Stimulated activated naive CD8-positive, alpha-beta T cell treated with anti-CD3 and anti-CD28 coated beads, Interleukin-15, Interleukin-2, amounts not matched to agents 100 ng/mL and 50 ng/mL, for 24 hours (primary cell): ENCODE results near the gene MYOD1.

ENCODE experiments used
- H3K27ac Mint-ChIP-seq: one replicate; pipeline ENCODE4 v1.8.0; 2021; ENCODE audit warnings: mild to moderate bottlenecking, mixed read lengths
- H3K27me3 Mint-ChIP-seq: one replicate; pipeline ENCODE4 v1.8.0; 2021; ENCODE audit warnings: mixed read lengths
- H3K36me3 Mint-ChIP-seq: one replicate; pipeline ENCODE4 v1.8.0; 2021; ENCODE audit warnings: low read depth, mixed read lengths
- H3K4me1 Mint-ChIP-seq: one replicate; pipeline ENCODE4 v1.8.0; 2021; ENCODE audit warnings: low read depth, mixed read lengths
- H3K4me3 Mint-ChIP-seq: one replicate; pipeline ENCODE4 v1.8.0; 2021; ENCODE audit warnings: mild to moderate bottlenecking, mixed read lengths
- H3K9me3 Mint-ChIP-seq: one replicate; pipeline ENCODE4 v1.8.0; 2021; ENCODE audit warnings: mixed read lengths

MYOD1 gene

DNA sequence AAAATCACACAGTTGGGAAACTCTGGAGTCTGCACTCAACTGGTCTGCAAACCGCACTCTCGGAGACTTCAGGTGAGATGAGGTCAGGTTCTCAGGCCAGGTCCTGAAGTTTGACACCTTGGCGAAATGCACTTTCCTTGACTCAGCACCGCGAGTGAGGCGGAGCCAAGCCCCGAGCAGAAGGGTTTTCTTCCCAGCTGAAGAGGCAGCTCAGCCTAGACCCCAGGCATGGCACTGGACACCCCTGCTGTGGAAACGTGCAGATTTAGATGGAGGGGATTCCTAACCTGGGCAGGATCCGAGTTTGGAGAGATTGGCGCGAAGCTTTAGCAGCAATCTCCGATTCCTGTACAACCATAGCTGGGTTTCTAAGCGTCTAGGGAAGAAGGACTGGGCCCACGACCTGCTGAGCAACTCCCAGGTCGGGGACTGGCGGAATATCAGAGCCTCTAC is 835 bp upstream of the MYOD1 start:
- no peak overlapping the region for H3K27ac Mint-ChIP-seq
- H3K36me3 Mint-ChIP-seq: no peaks in the 10 kb centered on the region
- H3K27me3 Mint-ChIP-seq: peaks cover 30% of the 10 kb centered on the region
- no peaks in the 10 kb centered on the region for H3K9me3 Mint-ChIP-seq
- no peak overlapping the region for H3K4me3 Mint-ChIP-seq
- H3K4me1 Mint-ChIP-seq: no peaks in the 10 kb centered on the region

DNA sequence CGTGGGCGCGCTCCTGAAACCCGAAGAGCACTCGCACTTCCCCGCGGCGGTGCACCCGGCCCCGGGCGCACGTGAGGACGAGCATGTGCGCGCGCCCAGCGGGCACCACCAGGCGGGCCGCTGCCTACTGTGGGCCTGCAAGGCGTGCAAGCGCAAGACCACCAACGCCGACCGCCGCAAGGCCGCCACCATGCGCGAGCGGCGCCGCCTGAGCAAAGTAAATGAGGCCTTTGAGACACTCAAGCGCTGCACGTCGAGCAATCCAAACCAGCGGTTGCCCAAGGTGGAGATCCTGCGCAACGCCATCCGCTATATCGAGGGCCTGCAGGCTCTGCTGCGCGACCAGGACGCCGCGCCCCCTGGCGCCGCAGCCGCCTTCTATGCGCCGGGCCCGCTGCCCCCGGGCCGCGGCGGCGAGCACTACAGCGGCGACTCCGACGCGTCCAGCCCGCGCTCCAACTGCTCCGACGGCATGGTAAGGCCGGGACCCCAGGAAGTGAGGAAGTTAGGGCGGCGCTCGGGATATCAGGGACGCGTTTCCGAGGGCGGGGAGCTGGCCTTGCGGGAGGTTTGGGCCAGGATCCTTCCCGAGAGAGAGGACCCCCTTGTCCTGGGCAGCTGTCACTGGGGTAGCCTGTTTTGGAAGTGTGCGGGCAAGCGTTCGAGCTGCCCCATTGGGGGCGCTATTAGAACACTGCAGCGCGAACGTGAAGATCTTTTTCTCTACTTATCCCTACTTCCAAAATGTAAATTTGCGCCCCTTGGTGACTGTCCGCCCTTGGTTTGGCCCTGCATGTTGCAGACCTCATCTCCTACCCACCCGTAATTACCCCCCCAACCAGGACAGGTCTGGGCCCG is 796 bp downstream of the MYOD1 start:
- Mint-ChIP-seq H3K36me3 (no peaks in the 10 kb centered on the region), H3K4me1 (no peaks in the 10 kb centered on the region), H3K4me3 (no peak overlapping the region), H3K9me3 (no peaks in the 10 kb centered on the region), H3K27me3 (peaks cover 36% of the 10 kb centered on the region), H3K27ac (no peak overlapping the region)

DNA sequence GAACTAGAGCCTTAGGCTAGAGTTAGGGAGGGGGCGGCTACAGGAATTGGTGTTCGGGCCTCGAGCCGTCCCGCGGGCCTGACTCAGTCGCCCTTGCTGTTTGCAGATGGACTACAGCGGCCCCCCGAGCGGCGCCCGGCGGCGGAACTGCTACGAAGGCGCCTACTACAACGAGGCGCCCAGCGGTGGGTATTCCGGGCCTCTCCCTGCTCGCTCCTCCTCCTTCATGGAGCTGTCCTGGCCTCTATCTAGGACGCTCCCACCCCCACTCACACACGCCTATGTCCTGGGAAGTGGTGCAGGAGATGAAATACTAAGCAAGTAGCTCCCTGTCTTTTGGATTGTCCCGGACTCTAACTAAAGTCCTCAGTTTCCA is 1.4 kb downstream of the MYOD1 start:
- H3K27ac Mint-ChIP-seq: no peak overlapping the region
- peaks cover 36% of the 10 kb centered on the region for H3K27me3 Mint-ChIP-seq
- no peaks in the 10 kb centered on the region for H3K9me3 Mint-ChIP-seq
- no peaks in the 10 kb centered on the region for H3K4me1 Mint-ChIP-seq
- H3K4me3 Mint-ChIP-seq: no peak overlapping the region
- H3K36me3 Mint-ChIP-seq: no peaks in the 10 kb centered on the region

DNA sequence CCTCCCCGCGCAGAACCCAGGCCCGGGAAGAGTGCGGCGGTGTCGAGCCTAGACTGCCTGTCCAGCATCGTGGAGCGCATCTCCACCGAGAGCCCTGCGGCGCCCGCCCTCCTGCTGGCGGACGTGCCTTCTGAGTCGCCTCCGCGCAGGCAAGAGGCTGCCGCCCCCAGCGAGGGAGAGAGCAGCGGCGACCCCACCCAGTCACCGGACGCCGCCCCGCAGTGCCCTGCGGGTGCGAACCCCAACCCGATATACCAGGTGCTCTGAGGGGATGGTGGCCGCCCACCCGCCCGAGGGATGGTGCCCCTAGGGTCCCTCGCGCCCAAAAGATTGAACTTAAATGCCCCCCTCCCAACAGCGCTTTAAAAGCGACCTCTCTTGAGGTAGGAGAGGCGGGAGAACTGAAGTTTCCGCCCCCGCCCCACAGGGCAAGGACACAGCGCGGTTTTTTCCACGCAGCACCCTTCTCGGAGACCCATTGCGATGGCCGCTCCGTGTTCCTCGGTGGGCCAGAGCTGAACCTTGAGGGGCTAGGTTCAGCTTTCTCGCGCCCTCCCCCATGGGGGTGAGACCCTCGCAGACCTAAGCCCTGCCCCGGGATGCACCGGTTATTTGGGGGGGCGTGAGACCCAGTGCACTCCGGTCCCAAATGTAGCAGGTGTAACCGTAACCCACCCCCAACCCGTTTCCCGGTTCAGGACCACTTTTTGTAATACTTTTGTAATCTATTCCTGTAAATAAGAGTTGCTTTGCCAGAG is 2.0 kb downstream of the MYOD1 start:
- no peak overlapping the region for H3K4me3 Mint-ChIP-seq
- no peaks in the 10 kb centered on the region for H3K36me3 Mint-ChIP-seq
- no peak overlapping the region for H3K27ac Mint-ChIP-seq
- H3K4me1 Mint-ChIP-seq: no peaks in the 10 kb centered on the region
- peaks cover 38% of the 10 kb centered on the region for H3K27me3 Mint-ChIP-seq
- no peaks in the 10 kb centered on the region for H3K9me3 Mint-ChIP-seq

DNA sequence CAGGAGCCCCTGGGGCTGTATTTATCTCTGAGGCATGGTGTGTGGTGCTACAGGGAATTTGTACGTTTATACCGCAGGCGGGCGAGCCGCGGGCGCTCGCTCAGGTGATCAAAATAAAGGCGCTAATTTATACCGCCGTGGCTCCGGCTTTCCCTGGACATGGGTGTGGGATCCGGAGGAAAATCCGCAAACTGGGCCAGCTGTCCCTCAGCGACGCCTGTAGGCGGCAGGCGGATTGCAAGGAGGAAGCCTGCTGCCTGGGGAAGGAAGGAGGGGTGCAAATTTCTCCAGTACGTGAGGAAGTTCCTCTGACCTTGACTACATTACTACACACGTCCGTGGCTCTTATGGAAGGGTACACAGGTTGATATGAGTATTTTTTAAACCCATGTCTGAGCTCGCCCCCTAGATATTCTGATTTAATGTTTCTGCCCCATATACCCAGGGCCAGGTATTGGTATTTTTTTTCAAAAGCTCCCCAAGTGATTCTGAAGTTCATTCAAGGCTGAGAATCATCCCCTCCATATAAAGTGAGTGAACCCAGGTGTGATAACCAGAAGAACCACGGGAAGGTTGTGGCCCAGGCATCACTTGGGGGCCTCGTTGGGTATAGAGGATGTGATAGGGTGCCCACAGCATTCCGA is 2.8 kb downstream of the MYOD1 start:
- Mint-ChIP-seq H3K27me3 (peaks cover 40% of the 10 kb centered on the region), H3K9me3 (no peaks in the 10 kb centered on the region)

DNA sequence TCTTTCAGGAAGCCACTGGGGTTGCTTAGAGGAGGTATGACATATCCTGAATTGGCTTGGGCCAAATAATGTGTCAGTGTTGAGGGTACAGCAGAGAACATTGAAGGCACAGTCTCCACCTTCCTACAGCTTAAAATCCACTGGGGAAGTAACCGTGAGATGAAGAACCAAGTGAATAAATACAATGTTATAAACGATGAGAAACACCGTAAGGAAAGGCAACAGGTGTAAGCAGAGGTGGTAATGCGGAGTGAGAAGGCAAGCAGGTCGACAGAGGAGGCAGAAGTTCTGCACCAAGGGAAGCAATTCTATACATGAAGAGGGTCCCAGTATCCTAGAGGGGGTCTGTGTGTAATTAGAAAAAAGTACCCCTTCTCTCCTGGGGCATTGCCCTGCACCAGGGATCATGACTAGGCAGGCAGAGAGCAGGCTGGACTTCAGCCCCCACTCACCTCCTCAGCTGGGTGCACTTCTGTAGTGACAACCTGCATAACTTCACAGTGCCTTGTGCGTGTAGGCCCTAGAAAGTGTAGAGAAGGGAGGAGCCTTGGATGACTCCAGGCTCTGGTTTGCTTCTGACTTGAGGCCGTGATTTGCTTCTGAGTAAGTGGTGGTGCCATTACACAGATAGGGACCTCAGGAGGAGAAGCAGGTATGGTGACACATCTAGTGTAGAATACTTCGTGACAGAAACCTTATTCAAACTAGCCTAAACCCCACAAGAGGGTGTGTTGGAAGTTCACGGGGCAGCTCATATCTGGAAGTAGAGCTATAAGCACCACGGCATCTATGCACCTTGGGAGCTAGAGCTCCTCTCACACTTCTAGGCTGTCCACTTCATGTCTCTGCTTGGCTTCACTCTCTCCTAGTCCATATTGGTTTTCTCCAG is 4.9 kb downstream of the MYOD1 start:
- Mint-ChIP-seq H3K4me1 (no peaks in the 10 kb centered on the region), H3K27me3 (peaks cover 42% of the 10 kb centered on the region), H3K9me3 (no peaks in the 10 kb centered on the region), H3K36me3 (no peaks in the 10 kb centered on the region), H3K27ac (no peak overlapping the region), H3K4me3 (no peak overlapping the region)

More for the DNA sequence above, 2.8 kb downstream of the MYOD1 start:
- Mint-ChIP-seq H3K36me3 (no peaks in the 10 kb centered on the region), H3K4me3 (no peak overlapping the region), H3K27ac (no peak overlapping the region), H3K4me1 (no peaks in the 10 kb centered on the region)

DNA sequence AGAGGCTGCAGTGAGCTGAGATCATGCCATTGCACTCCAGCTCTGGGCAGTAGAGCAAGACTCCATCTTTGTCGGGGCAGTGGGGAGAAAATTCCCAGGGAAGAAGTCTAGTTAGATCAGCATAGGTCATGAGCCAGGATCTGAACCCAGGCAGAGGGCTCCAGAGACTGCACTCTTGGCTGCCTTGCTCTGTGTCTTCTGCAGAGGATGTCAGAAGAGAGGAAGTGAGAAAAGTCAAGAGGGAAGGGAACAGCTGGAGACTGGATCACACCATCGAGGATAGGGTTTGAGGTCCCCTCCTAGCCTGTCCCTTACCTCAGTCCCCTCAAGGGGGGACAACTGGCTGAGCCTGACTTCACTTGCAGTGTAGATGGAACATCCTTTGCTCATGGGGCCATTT is 5.8 kb downstream of the MYOD1 start:
- Mint-ChIP-seq H3K4me1 (no peaks in the 10 kb centered on the region), H3K9me3 (no peaks in the 10 kb centered on the region), H3K27me3 (peaks cover 47% of the 10 kb centered on the region), H3K4me3 (no peak overlapping the region), H3K36me3 (no peaks in the 10 kb centered on the region), H3K27ac (no peak overlapping the region)

DNA sequence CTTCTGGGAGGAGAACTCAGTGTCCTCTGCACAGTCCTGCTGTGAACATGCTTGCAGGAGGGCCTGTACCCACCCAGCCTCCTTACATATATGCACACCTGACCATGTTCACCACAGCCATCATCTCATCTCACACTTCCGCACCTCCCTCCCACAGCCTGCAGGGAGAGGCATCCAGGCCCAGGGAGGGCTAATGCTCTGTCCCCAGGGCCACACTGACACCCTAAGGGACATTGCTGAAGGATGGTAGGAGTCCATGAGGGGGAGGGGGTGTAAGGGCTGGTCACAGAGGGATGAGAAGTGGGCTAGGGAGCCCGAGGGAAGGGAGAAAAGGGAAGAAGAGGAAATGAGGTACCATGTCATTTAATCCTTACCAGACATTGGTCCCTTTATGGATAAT is 10.8 kb downstream of the MYOD1 start:
- Mint-ChIP-seq H3K27me3 (peaks cover 48% of the 10 kb centered on the region), H3K9me3 (no peaks in the 10 kb centered on the region)

DNA sequence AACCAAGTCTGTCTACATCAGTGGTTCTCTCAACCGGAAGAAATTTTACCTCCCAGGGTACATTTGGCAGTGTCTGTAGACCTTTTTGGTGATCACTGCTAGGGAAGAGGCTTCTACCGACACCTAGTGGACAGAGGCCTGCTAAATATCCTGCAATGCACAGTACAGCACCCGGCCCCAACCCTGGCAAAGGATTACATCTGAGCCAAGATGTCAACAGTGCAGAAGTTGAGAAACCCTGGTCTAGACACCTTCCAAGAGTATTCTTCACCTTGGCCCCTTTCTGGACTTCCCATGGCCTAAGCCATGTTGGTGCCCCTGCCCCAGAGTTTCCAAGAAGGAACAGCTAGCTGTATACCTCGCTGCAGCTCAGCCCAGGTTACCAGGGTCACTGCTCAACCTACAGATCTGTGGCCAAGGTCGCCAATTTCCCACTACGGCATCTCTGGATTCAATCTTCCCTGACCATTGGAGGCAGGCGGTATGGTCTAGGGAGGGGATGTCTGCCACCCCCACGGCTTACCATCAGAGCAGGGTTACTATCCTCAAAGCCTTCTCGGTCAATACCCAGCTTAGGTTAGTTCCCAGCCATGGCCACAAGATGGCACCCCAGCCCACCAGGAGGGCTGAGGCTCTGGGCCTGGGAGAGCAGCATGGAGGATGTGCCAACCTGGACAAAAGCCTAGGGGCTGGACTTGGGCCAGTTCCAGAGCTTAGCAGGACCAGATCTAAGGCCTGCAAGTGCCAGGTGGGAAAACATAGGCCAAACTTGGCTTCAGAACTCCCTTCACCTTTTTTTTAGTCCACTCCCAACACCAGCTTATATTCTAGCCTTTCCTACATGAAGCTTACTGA is 11.5 kb downstream of the MYOD1 start:
- Mint-ChIP-seq H3K4me3 (no peak overlapping the region), H3K36me3 (no peaks in the 10 kb centered on the region), H3K27ac (no peak overlapping the region), H3K27me3 (peaks cover 48% of the 10 kb centered on the region), H3K9me3 (no peaks in the 10 kb centered on the region), H3K4me1 (peaks cover 3% of the 10 kb centered on the region)

More for the DNA sequence above, 10.8 kb downstream of the MYOD1 start:
- no peaks in the 10 kb centered on the region for H3K36me3 Mint-ChIP-seq
- no peak overlapping the region for H3K27ac Mint-ChIP-seq
- H3K4me1 Mint-ChIP-seq: peaks cover 3% of the 10 kb centered on the region
- no peak overlapping the region for H3K4me3 Mint-ChIP-seq

DNA sequence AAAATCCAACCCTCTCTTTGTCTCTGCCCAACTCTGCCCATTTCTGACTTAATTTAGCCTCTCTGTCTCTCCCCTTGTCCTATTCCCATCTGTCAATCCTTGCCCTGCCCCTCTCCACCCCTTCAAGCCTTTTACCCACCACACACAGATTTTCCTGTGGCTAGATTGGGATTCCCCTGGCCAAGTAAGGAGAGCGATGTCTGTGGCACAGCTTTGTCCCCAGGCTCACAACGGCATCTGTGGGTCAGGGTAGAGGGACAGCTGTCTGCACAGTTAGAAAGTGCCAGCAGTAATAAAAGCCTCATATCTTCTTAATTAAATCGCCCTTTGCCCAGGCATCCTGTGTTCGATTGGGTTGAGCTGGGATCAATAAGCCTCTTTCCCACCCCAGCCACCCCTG is 13.9 kb downstream of the MYOD1 start:
- Mint-ChIP-seq H3K36me3 (peaks cover 4% of the 10 kb centered on the region), H3K27me3 (peaks cover 58% of the 10 kb centered on the region)

DNA sequence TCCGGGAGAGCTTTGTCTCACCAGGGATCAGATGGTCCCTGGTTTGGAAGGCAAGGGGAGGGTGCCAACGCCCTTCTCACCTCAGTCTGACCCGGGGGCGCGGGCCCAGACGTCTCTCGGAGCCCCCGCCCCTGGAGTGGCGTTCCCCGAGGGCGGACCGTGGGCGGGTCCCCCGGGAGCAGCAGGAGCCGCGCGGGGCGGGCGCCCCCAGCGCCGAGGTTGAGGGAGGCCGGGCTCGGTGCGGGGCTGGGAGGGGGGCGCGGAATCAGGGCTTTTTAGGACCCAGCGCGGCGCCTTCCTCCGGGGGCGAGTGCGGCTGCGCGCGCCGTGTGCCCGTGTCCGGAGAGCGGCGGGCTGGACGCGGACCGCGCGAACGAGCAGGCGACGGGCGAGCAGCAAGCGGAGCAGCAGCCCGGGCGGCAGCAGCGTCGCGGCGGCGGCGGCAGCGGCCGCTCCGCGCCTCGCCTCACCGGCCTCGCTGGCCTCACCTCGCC is 15.1 kb downstream of the MYOD1 start, which contains the start of gene KCNC1:
Gene KCNC1 (plus strand): TSS at position 364 of the 494 bp plus-strand sequence. CDS start 1,222 bp downstream, outside the sequence.
- Mint-ChIP-seq H3K4me3 (no peak within 1 kb of the TSS), H3K36me3 (peaks cover 4% of the 10 kb centered on the region), H3K4me1 (peaks cover 6% of the 10 kb centered on the region), H3K27ac (no peak within 1 kb of the TSS), H3K9me3 (no peaks in the 10 kb centered on the region), H3K27me3 (peaks cover 47% of the 10 kb centered on the region)

More for the DNA sequence above, 13.9 kb downstream of the MYOD1 start:
- Mint-ChIP-seq H3K27ac (no peak overlapping the region), H3K9me3 (no peaks in the 10 kb centered on the region), H3K4me3 (no peak overlapping the region), H3K4me1 (peaks cover 6% of the 10 kb centered on the region)

DNA sequence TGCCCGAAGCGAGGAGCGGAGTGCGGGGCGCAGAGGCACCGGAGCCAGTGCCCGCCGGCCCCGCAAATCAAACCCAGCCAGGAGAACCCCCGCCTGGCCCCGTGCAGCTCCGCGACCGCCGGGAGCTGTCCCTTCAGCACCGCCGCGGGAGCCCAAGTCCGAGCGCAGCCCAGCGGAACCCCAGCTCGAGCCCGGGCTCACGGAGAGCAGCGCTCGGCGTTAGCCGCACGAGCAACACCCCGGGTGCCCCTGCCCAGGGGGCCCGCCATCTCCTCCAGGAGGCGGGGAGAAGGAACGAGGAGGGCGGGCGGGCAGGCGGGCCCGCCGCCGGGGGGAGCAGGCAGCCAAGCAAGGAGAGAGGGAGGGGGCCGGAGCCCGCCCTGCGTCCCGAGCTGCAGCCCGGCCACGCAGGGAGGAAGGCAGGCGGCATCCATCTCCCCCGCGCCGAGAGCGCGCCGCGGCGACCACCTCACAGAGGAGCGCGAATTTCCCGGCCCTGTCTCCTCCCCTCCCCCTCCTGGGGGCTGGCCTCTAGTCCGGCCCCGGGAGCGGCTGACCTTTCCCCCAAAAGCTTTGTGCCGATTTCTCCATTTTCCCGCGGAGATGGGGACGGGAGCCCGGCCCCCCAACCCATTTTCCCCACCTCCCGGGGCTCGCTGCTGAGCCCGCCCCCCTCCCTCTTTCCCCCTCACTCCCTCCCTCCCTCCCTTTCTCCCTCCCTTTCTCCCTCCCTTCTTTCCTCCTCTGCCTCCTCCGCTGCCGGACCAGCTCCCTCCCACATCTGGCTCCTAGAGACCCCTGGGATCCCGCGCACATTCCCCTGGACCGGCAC is 15.8 kb downstream of the MYOD1 start:
- Mint-ChIP-seq H3K4me3 (no peak overlapping the region), H3K9me3 (no peaks in the 10 kb centered on the region), H3K27me3 (peaks cover 45% of the 10 kb centered on the region), H3K4me1 (peaks cover 6% of the 10 kb centered on the region), H3K27ac (no peak overlapping the region), H3K36me3 (peaks cover 4% of the 10 kb centered on the region)
